LNCaP clone FGC (cell line): Measurements from ENCODE around the gene GOSR1.
"Not testable (repeated sequence)": the region's sequence is repeated elsewhere in the genome, so short reads cannot be mapped to it uniquely, and the experiment has no call there.

ENCODE experiments used
- DNase-seq: peaks from one replicate; pipeline ENCODE4 v3.0.0-alpha.2; 2011; ENCODE audit warnings: low read depth
- H3K4me3 ChIP-seq: 2 replicates; pipeline ENCODE4 v1.5.1; 2011; ENCODE audit warnings: mild to moderate bottlenecking, low read depth, low read length, control low read depth
- CTCF ChIP-seq: IDR thresholded peaks from 2 replicates; pipeline ENCODE4 v1.5.1; 2012; ENCODE audit warnings: mild to moderate bottlenecking; ENCODE audit not compliant: control insufficient read depth, insufficient read depth; ENCODE audit errors: extremely low read depth

Gene GOSR1

GRCh38 chr17:30565073-30565935 lies 88.1 kb downstream of the GOSR1 start:
- TF ChIP-seq CTCF = no peak
- no peak for DNase-seq
- H3K4me3 ChIP-seq = no peak overlapping the region

GRCh38 chr17:30566104-30566503 lies 88.9 kb downstream of the GOSR1 start:
- not testable (repeated sequence) for H3K4me3 ChIP-seq, DNase-seq

- H3K4me3 ChIP-seq, DNase-seq: not testable (repeated sequence)
Measured at GRCh38 chr17:30566516-30567225, 89.5 kb downstream of the GOSR1 start.

GRCh38 chr17:30567231-30568116 lies 90.3 kb downstream of the GOSR1 start:
- TF ChIP-seq CTCF = no peak
- DNase-seq = no peak
- H3K4me3 ChIP-seq = no peak overlapping the region

- no peak for DNase-seq
- TF ChIP-seq CTCF = no peak
- H3K4me3 ChIP-seq = no peak overlapping the region
Measured at GRCh38 chr17:30568117-30568430, 90.9 kb downstream of the GOSR1 start.

- DNase-seq, H3K4me3 ChIP-seq: not testable (repeated sequence)
Measured at GRCh38 chr17:30569531-30570175, 92.4 kb downstream of the GOSR1 start.

- TF ChIP-seq CTCF = no peak
- no peak for DNase-seq
- no peak overlapping the region for H3K4me3 ChIP-seq
Measured at GRCh38 chr17:30570191-30570590, 93.0 kb downstream of the GOSR1 start.

- no peak overlapping the region for H3K4me3 ChIP-seq
- no peak for DNase-seq
- TF ChIP-seq CTCF = no peak
Measured at GRCh38 chr17:30570596-30571265, 93.5 kb downstream of the GOSR1 start.

- DNase-seq, H3K4me3 ChIP-seq: not testable (repeated sequence)
Measured at GRCh38 chr17:30571404-30571803, 94.2 kb downstream of the GOSR1 start.
